Non-pigmented ciliary epithelial cell (primary cell): ENCODE data around the gene ABHD17B.

ENCODE experiments used
- DNase-seq: peaks from one replicate; pipeline ENCODE4 v3.0.0-alpha.2; 2010; ENCODE audit warnings: low read depth

ABHD17B gene

DNA sequence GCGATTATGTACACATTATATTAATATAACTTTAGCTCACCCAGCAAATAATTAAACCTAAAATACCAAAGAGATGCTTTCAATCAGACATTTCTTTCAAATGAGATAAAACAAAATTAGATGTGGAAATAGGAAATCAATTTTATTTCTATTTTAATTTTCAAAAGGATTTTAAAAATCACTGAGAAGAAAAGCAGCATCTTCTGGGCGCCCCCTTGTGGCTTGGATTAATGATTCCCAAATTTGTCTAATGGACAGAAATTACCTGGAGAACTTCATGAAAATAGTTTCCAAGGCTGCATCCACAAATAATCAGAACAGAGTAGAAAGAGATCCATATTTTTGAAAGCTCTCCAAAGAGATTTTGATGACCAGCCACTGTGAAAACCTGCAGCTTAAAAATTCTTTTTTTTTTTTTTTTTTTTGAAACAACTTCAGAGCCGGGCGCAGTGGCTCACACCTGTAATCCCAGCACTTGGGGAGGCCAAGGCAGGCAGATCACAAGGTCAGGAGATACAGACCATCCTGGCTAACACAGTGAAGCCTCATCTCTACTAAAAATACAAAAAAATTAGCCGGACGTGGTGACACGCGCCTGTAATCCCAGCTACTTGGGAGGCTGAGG is 91.8 kb downstream of the ABHD17B start:
- no peak for DNase-seq

DNA sequence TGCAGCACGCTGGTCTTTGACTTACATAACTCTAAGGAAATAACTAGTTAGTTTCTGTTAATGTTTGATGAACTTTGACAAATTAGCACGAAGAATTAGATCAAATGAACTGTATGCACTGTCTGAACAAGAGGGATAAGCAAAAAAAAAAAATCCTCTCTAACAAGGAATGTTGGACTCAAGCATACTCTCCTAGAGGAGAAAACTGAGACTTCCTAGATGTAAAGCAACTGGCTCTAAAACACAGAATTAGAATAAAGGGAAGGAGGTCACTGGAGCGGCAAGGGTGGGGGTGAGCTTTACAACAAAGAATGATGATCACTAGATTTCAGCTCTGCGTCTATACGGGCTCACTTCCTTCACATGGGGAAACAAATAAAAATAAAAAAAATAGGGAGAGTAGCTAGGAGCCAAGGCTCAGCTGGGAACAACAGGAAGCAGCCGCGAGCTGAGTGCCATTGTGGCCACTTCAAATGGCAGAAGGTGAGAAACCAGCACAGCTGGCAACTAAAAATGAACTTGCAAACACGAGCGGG is 94.0 kb downstream of the ABHD17B start:
- DNase-seq: no peak
